Aorta (tissue), 5 donors: ENCODE measurements around the gene TULP4. TPM values are rescaled to one million over a fixed set of nuclear protein-coding genes. Genes with fewer than 3 reads are reported as not detected.
"Not testable (repeated sequence)": the region's sequence is repeated elsewhere in the genome, so short reads cannot be mapped to it uniquely, and the experiment has no call there.

Experiments
- ATAC-seq: fragments of 200-7000 bp; cut with Tn5 transposase; one replicate; pipeline ENCODE4 v1.9.1; 2022; ENCODE audit warnings: moderate library complexity; ENCODE audit not compliant: low FRiP score
- DNase-seq, 2 donors: peaks; one replicate each; pipeline ENCODE4 v3.0.0-alpha.2; 2020
- H3K27ac ChIP-seq, 2 donors: one replicate each; pipeline ENCODE4 v1.5.1; 2013; ENCODE audit warnings: low read length in 2 of 2, mild to moderate bottlenecking in 2 of 2, moderate library complexity in 2 of 2, control low read depth in 1 of 2, inconsistent platforms in 1 of 2, low read depth in 1 of 2
- H3K27me3 ChIP-seq, 2 donors: one replicate each; pipeline ENCODE4 v1.6.1; 2013; ENCODE audit warnings: control low read depth in 1 of 2, low read length in 1 of 2, mild to moderate bottlenecking in 1 of 2, moderate library complexity in 1 of 2; ENCODE audit not compliant: insufficient read depth in 2 of 2, control insufficient read depth in 1 of 2
- H3K36me3 ChIP-seq, 2 donors: one replicate each; pipeline ENCODE4 v1.6.1; 2013; ENCODE audit warnings: control low read depth in 1 of 2, low read length in 1 of 2, mild to moderate bottlenecking in 1 of 2; ENCODE audit not compliant: insufficient read depth in 2 of 2, control insufficient read depth in 1 of 2
- H3K4me1 ChIP-seq, 2 donors: one replicate each; pipeline ENCODE4 v1.6.1; 2013; ENCODE audit warnings: low read length in 2 of 2, control low read depth in 1 of 2, mild to moderate bottlenecking in 1 of 2, moderate library complexity in 1 of 2; ENCODE audit not compliant: insufficient read depth in 2 of 2, control insufficient read depth in 1 of 2
- H3K4me3 ChIP-seq, 2 donors: one replicate each; pipeline ENCODE4 v1.5.1; 2013; ENCODE audit warnings: low read length in 2 of 2, control low read depth in 1 of 2, mild to moderate bottlenecking in 1 of 2
- H3K9me3 ChIP-seq: one replicate; pipeline ENCODE4 v1.6.1; 2013; ENCODE audit warnings: mild to moderate bottlenecking, low read length; ENCODE audit not compliant: control insufficient read depth
- WGBS, 2 donors: extraction: QIAGEN DNeasy Blood & Tissue Kit; methylation state at CpG; one replicate each; pipeline ENCODE4 v1.1.7; 2013; 5-methylcytosine and 5-hydroxymethylcytosine counted together
- intact Hi-C, 2 donors: fragments of 100-400 bp; cut with DNase I; formaldehyde crosslinking; loops; one replicate each; pipeline versions ENCODE4 v1.14.2 to v1.15.0; 2022
- polyA plus RNA-seq, 2 donors: library from polyadenylated mRNA; stranded (reverse); fragments of 200-250 nt; gene quantifications; one replicate each; pipeline ENCODE4 v1.2.3, GENCODE V29; 2013
- total RNA-seq, 2 donors: library from RNA; stranded (reverse); fragmentation: NEBNext Ultra II Directional; extraction: Animal tissue kit (Norgen Biotek cat#: 25700); gene quantifications; one replicate each; pipeline ENCODE4 v1.2.1, GENCODE V29; 2021
- donor health status: healthy with polysubstance abuse.
- donor health status: Bipolar disorder and iron deficiency.
- donor health status: DM: no; HTN: no; CAD: no.
- donor health status: DM: no; HTN: no; CAD: no.
- donor health status: DM: yes; HTN: yes; CAD: no.

TULP4 gene
- total and polyA plus RNA-seq, 4 donors = 2.4 to 86.1 (median 40.0) TPM

GRCh38 chr6:158519300-158519699 lies 207.0 kb downstream of the TULP4 start:
- intact Hi-C loops = no loop called here
- no peaks in the 10 kb centered on the region for H3K27me3 ChIP-seq
- no peak overlapping the region for H3K4me3 ChIP-seq
- DNase-seq = no peak
- H3K4me1 ChIP-seq = no peaks in the 10 kb centered on the region
- no peak for ATAC-seq
- peaks cover 1% of the 10 kb centered on the region for H3K9me3 ChIP-seq
- WGBS, 2 donors = 65 to 69% methylated on average over 3 of the region's 3 CpGs
- no peak overlapping the region for H3K27ac ChIP-seq
- no peaks in the 10 kb centered on the region for H3K36me3 ChIP-seq

GRCh38 chr6:158519761-158520160 lies 207.5 kb downstream of the TULP4 start:
- Histone ChIP-seq H3K9me3 (peaks cover 1% of the 10 kb centered on the region), H3K27me3 (no peaks in the 10 kb centered on the region), H3K4me3 (no peak overlapping the region), H3K27ac (no peak overlapping the region), H3K4me1 (no peaks in the 10 kb centered on the region), H3K36me3 (no peaks in the 10 kb centered on the region)
- intact Hi-C loops = no loop called here
- DNase-seq (no peak), ATAC-seq (no peak)
- 59 to 61% methylated on average over 4 of the region's 4 CpGs for WGBS, 2 donors

- H3K4me3 ChIP-seq, H3K36me3 ChIP-seq, DNase-seq, H3K9me3 ChIP-seq, intact Hi-C loops, ATAC-seq, H3K27ac ChIP-seq, H3K4me1 ChIP-seq, H3K27me3 ChIP-seq: not testable (repeated sequence)
- 93% methylated on average over 7 of the region's 7 CpGs for WGBS, 2 donors
These were observed 208.7 kb downstream of the TULP4 start for GRCh38 chr6:158520975-158521374.

GRCh38 chr6:158521759-158522158 lies 209.5 kb downstream of the TULP4 start:
- Histone ChIP-seq H3K27ac (no peak overlapping the region), H3K4me1 (no peaks in the 10 kb centered on the region), H3K9me3 (peaks cover 1% of the 10 kb centered on the region), H3K36me3 (no peaks in the 10 kb centered on the region), H3K4me3 (no peak overlapping the region), H3K27me3 (no peaks in the 10 kb centered on the region)
- DNase-seq = no peak
- WGBS, 2 donors = 93 to 94% methylated on average over 1 of the region's 1 CpG
- intact Hi-C loops = no loop called here
- ATAC-seq = no peak

GRCh38 chr6:158522616-158523015 lies 210.4 kb downstream of the TULP4 start:
- peaks cover 1% of the 10 kb centered on the region for H3K9me3 ChIP-seq
- ATAC-seq = no peak
- H3K27ac ChIP-seq = no peak overlapping the region
- WGBS, 2 donors = 96 to 97% methylated on average over 11 of the region's 11 CpGs
- intact Hi-C loops = no loop called here
- H3K4me1 ChIP-seq = no peaks in the 10 kb centered on the region
- H3K27me3 ChIP-seq = no peaks in the 10 kb centered on the region
- no peak overlapping the region for H3K4me3 ChIP-seq
- no peaks in the 10 kb centered on the region for H3K36me3 ChIP-seq
- DNase-seq = no peak

GRCh38 chr6:158524311-158524710 lies 212.0 kb downstream of the TULP4 start:
- Histone ChIP-seq H3K4me3 (no peak overlapping the region), H3K27me3 (no peaks in the 10 kb centered on the region), H3K36me3 (no peaks in the 10 kb centered on the region), H3K9me3 (peaks cover 1% of the 10 kb centered on the region), H3K4me1 (no peaks in the 10 kb centered on the region), H3K27ac (no peak overlapping the region)
- intact Hi-C loops = no loop called here
- 95 to 97% methylated on average over 15 of the region's 15 CpGs for WGBS, 2 donors
- DNase-seq (no peak), ATAC-seq (no peak)

- H3K4me1 ChIP-seq, H3K9me3 ChIP-seq: not testable (repeated sequence)
These were observed 215.6 kb downstream of the TULP4 start for GRCh38 chr6:158527858-158528257.

GRCh38 chr6:158528826-158529225 lies 216.6 kb downstream of the TULP4 start:
- H3K4me1 ChIP-seq = no peaks in the 10 kb centered on the region
- no peaks in the 10 kb centered on the region for H3K36me3 ChIP-seq
- DNase-seq (no peak), ATAC-seq (no peak)
- peaks cover 4% of the 10 kb centered on the region for H3K9me3 ChIP-seq
- intact Hi-C loops = no loop called here
- WGBS, 2 donors = 81% methylated on average over 6 of the region's 6 CpGs
- no peaks in the 10 kb centered on the region for H3K27me3 ChIP-seq
- H3K27ac ChIP-seq = no peak overlapping the region
- H3K4me3 ChIP-seq = no peak overlapping the region

More at GRCh38 chr6:158527858-158528257, 215.6 kb downstream of the TULP4 start:
- H3K27me3 ChIP-seq, DNase-seq, H3K27ac ChIP-seq, intact Hi-C loops, H3K4me3 ChIP-seq, H3K36me3 ChIP-seq, ATAC-seq: not testable (repeated sequence)
- 94 to 100% methylated on average over 1 of the region's 1 CpG for WGBS, 2 donors

GRCh38 chr6:158529629-158530028 lies 217.4 kb downstream of the TULP4 start:
- Histone ChIP-seq H3K9me3 (peaks cover 4% of the 10 kb centered on the region), H3K27ac (no peak overlapping the region), H3K4me3 (no peak overlapping the region), H3K27me3 (no peaks in the 10 kb centered on the region), H3K4me1 (no peaks in the 10 kb centered on the region), H3K36me3 (no peaks in the 10 kb centered on the region)
- intact Hi-C loops = no loop called here
- no peak for DNase-seq
- ATAC-seq = no peak
- 71 to 76% methylated on average over 8 of the region's 8 CpGs for WGBS, 2 donors
